A673 (cell line): ENCODE data around the gene GMDS.

Source experiments
- CTCF ChIP-seq: fragments of 300-800, 200-600 bp; sonication (generic); conservative IDR thresholded peaks from 2 replicates; pipeline ENCODE4 v1.5.1; 2017; ENCODE audit warnings: low read depth, mild to moderate bottlenecking, antibody characterized with exemption, low read length, moderate library complexity, mixed read lengths
- EZH2 ChIP-seq: fragments of 200-600 bp; sonication (generic); IDR thresholded peaks from 2 replicates; pipeline ENCODE4 v1.6.1; 2017; ENCODE audit warnings: borderline replicate concordance, low read depth, mild to moderate bottlenecking, mixed read lengths, antibody characterized with exemption, low read length; ENCODE audit not compliant: poor library complexity, severe bottlenecking

GRCh38 chr6:1825926-1826325 is 419.5 kb downstream of the GMDS start:
- TF ChIP-seq CTCF, result no peak
- no peak for TF ChIP-seq EZH2
